Endothelial cell of hepatic sinusoid (primary cell): ENCODE data around the gene MAGEB17.
"Not testable (repeated sequence)": the region's sequence is repeated elsewhere in the genome, so short reads cannot be mapped to it uniquely, and the experiment has no call there.

Experiments
- in situ Hi-C: cut with HindIII; loops from 2 replicates; pipeline ENCODE4 v1.10.0; 2017; ENCODE audit warnings: low sequenced_read_pairs

The MAGEB17 gene

DNA sequence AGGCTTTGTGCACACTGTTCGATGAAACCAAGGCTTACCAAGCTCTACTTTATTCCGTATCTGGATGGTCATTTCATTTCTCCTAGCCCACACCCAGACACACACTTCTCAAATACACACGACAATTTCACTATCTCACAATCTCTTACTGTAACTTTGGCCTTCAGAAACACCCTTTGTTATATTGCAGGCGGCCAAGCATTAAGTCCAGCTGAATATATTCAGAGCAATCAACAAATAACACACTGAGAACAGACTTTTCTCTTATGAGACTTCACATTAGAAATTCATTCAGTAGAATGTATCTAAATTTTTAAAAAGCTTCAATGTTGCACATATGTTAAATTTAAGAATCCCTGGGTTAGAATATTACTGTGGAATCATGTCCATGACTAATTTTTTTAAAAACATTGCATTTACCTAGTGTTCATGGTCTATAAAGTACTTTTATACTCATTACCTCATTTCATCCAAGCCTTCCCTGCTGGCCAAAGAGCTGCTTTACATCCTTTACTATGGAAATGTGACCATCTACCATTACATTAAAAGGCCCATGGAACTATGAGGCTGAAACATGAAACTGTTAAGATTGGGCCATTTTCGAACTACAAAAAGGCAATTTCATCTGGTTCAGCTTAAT, 10.5 kb upstream of the MAGEB17 start:
- in situ Hi-C loops: no loop called here

DNA sequence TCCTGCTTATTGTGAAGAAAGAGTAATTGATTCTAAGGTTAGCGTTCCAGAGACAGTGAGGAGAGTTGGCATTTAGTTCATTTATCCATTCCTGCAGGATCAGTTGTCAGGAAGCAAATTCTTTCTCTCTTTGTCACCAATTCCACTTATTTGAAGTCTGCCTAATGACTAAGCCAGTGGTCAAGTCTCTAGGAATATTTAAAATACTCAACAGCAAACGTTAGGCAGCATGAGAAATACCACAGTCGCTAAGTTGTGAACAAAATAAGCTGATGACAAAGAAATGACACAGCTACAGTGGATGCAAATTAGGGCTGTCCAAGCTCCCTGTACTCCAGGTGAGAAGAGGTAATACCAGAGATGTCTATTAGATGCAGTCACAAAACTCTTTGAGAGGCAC, 6.6 kb upstream of the MAGEB17 start:
- in situ Hi-C loops: no loop called here

DNA sequence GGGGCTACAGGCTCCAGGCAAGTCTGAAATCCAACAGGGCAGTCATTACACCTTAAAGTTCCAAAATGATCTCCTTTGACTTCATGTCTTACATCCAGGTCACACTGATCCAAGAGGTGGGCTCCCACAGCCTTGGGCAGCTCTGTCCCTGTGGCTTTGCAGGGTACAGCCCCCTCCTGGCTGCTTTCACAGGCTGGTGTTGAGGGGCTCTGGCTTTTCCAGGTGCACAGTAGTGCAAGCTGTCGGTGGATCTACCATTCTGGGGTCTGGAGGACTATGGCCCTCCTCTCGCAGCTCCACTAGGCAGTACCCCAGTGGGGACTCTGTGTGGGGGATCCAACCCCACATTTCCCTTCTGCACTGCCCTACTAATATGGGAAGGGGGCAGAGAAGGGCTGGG, 6.1 kb upstream of the MAGEB17 start:
- in situ Hi-C loops: not testable (repeated sequence)

DNA sequence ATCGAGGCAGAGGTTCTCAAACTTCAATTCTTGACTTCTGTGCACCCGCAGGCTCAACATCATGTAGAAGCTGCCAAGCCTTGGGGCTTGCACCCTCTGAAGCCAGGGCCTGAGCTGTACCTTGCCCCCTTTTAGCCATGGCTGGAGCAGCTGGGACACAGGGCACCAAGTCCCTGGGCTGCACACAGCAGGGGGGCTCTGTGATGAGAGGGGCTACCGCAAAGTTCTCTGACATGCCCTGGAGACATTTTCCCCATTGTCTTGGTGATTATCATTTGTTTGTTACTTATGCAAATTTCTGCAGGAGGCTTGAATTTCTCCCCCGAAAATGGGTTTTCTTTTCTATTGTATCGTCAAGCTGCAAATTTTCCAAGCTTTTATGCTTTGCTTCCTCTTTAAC, 4.9 kb upstream of the MAGEB17 start:
- in situ Hi-C loops: no loop called here

DNA sequence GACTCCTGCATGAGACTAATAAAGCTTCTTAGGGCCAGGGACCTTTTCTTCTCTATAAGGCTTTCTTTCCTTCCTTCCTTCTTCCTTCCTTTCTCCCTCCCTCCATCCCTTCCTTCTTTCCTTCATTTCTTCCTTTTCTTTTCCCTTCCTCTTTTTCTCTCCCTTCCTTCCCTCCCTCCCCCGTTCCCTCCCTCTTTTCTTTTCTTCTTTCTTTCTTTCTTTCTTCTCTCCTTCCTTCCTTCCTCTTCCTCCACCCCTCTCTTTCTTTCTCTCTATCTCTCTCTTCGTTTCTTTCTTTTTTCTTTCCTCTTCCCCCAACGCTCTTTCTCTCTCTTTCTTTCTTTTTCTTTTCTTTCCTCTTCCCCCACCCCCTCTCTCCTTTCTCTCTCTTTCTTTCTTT, 2.5 kb upstream of the MAGEB17 start:
- in situ Hi-C loops: no loop called here

DNA sequence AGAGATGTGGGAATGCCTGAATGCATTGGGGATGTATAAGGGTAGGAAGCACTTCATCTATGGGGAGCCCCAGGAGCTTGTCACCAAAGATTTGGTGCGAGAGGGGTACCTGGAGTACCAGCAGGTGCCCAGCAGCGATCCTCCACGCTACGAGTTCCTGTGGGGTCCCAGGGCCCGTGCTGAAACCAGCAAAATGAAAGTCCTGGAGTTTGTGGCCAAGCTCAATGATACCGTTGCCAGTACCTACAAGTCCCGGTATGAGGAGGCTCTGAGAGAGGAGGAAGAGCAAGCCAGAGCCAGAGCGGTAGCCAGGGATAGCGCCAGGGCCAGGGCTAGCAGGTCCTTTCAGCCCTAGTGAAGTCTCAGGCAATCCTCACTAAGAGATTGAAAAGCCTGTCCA, 3.8 kb downstream of the MAGEB17 start:
- in situ Hi-C loops: no loop called here

DNA sequence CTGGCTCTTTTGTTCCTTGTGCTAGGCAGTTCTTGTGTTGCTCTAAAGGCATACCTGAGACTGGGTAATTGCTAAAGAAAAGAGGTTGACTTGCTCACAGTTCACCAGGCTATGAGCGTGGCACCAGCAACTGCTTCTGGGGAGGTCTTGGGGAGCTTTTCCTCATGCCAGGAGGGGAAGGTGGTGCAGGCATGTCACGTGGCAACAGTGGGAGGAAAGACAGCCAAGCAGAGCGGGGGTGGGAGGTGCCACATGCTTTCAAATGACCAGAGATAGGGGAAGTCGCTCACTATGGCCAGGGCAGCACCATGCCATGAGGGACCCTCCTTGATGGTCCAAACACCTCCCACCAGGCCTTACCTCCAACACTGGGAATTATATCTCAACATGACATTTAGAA, 4.7 kb downstream of the MAGEB17 start:
- in situ Hi-C loops: no loop called here

DNA sequence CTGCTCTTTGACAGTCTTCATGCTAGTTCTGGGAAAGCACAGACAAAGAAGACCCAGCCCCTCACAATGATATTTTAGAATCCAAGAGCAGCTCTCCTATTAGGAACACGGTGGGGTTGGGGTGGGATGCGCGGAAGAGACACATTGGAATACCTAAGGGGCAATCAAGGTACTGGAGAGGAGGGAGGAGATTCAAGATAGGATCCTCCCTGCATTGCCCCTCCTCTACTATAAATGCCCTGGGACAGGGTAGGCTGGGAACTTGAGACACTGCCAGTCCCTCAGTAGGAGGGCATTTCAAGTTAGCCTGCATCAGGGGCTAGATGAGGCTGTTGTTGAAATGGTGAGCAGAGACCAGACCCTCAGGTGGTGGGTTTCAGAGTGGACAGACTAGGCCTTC, 5.1 kb downstream of the MAGEB17 start:
- in situ Hi-C loops: no loop called here

DNA sequence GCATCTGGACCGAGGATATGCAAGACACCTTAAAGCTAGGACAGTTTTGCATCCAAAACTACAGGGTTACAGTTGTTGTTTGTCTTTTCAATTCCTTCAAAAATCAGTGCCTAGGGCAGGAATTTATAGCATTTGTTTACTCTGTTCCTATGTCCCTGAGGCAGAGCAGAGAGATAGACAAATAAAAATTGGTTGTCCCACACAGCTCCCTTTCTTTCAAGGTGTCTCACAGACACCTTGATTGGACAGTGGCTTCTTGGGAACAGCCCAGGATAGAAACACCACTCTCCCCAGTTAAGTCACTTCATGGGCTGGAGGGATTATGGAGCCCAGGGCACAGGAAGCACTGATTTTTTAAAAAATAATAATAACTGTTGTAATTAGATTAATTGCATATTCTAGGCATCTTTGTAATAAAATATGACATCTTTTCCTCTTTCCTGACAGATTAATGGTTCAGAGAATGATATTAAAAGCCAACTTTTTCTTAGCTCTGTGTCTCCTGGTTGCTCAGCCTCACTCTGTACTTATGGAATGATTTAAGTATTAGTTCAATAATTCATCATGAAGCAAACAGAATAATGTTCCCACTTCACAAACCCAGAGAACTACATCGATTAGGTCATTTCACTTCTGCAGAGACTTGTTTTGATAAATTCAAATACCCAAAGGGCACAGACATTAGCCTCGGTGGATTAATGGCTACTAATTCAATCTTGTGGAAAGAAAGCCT, 8.2 kb downstream of the MAGEB17 start:
- in situ Hi-C loops: loop anchor here (5.0 kb wide), 1 partner anchor 37 kb away; no protein-coding TSS in a partner anchor

DNA sequence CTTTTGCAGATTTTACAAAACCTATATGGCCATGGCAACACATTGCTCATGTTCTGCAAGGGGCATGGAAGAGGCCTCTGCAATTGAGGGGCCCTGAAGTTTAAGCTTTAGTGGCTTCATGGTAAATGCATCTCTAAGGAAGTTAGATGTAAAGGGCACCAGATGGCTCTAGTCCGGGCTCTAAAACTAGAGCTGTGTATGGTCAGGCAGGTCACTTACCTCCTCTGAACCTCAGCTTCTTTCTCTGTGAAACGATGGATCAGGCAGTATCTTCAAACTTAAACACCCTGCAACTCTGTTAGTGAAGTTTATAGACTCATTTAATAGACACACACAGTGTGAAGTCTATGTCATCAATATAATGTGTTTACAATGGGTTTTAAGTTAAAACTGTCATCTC, 10.0 kb downstream of the MAGEB17 start:
- in situ Hi-C loops: loop anchor here (5.0 kb wide), 1 partner anchor 35 kb away; no protein-coding TSS in a partner anchor

DNA sequence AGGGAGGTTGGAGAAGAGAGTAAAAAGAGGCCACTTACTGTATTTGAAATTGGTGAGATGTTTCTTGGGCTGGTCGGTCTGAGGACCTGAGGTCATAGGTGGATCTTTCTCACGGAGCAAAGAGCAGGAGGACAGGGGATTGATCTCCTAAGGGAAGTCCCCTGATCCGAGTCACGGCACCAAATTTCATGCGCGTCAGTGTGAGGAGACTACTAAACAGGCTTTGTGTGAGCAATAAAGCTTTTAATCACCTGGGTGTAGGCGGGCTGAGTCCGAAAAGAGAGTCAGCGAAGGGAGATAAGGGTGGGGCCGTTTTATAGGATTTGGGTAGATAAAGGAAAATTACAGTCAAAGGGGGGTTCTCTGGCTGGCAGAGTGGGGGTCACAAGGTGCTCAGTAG, 16.6 kb downstream of the MAGEB17 start:
- in situ Hi-C loops: not testable (repeated sequence)

DNA sequence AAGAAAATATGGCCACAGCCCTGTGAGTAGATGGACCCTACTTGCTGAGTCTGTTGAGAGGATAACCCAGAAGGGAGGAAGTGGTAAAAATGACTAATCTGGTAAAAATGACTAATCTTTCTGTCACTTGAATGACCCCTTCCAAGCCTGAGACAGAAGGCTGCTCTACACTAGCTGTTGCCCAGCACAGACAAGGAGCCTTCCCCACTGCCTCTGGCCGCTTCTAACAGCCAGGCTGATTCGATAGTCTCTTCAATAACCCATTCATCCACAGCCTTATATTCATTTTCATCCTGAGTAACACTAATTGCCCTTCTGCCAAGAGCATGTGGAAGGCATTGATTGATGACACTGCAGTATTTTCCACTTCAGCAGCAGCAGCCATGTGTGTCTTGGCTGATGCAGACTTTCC, 18.4 kb downstream of the MAGEB17 start:
- in situ Hi-C loops: no loop called here

DNA sequence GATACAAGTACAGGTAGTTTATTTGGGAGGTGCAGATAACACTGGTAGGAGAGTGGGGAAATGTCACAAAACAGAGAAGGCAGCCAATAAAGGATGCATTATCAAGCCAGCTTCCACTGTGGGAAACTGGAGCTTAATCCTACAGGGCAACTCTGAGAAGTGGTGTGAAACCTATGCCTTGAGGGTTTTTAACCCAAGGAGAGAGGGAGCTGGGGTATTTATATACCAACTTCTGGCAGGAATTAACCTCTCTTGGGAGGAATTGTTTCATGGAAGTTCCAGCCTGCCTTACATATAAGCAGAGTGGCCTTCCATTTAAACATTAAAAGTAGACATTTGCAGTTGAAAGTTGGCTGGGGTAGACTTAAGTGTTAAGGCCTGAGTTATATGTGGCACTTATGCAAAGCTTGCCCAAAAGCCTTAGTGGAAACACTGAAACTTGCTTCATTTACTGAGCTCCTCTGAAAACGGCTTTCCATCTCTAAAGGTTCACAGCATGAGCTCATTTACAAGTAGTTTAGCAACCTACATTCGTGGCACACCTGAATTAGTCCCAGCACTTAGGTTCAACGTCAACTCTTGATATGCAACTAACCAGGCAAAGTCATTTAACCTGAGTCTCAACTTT, 19.2 kb downstream of the MAGEB17 start:
- in situ Hi-C loops: no loop called here

DNA sequence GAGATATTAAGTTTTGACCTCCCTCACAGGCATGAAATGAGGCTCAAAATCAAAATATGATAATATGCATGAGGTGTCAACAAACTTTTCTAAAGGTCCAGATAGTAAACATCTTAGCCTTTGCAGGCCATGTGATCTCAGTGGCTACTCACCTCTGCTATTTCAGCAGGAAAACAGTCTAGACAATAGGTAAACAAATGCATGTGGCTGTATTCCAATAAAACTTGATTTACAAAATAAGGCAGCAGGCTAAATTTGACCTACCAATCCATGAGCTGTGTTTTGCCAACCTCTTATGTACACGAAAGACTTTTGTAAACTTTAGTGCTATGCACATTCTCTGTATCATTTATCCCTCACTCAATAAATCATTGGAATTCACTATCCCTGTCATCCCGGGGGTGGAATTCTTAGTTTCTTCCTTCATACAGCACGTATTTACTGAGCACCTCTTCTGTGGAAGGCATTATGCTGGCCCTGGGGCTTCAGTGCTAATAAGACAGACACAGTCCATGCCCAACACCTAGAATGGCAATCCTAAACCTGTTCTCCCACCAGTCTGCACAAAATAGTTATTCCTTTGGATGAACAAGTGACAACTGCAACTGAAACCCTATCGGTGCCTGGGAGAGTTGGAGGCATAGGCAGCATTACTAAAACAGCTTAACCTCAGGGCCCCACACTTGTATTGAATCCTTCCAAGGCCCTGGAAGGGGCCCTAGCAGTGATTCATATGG, 19.9 kb downstream of the MAGEB17 start:
- in situ Hi-C loops: no loop called here

DNA sequence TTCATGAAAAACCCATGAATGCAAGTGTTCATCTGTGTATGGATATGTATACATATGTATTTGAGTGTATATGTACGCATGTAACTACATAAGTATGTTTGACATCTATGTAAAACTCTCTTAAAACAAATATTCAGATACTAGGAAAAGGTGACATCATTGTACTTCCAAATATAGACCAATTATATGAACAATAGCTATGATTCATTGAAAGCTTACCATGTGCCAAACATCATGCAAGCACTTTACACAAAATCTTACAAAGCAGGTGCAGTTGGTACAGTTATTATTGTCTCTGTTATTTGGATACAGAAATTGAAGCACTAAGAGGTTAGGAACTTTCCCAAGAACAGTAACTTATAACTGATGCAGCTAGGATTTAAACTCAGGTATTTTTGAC, 21.4 kb downstream of the MAGEB17 start:
- in situ Hi-C loops: no loop called here

DNA sequence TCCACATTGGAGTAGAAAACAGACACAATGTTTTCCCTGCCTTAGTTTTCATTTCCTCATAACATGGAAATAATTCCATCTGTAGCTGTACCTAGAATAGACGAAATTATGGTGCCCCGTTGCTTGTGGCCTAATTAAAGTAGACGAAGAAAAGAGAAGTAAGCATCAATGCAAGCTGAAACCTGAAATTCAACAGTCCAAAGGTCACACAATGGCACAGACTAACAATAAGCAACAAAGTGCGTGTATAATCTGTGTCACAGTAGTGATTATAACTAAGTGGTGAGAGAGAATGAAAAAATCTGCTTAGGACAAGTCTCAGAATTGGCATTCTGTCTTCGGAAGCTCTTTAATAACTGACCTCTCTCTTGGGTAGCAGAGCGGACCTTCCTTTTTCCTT, 24.3 kb downstream of the MAGEB17 start:
- in situ Hi-C loops: no loop called here

DNA sequence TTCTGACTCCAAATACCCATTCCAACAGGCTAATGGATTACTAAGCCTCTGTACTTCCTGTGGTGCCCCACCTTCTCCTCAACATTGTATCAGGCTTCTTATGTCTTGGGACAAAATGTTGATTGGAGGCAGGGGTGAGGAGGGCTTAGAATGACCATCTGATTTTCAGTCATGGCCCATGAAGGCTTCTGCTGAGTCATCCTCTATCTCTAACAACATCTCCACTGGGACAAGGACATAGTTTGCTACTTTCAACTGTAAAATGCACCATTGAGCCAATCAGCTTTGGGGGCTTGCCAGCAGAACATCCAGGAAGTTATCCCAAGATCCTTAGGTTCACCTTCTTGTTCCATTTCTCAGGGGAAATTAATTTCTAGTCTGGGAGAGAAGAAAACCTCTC, 29.5 kb downstream of the MAGEB17 start:
- in situ Hi-C loops: no loop called here

DNA sequence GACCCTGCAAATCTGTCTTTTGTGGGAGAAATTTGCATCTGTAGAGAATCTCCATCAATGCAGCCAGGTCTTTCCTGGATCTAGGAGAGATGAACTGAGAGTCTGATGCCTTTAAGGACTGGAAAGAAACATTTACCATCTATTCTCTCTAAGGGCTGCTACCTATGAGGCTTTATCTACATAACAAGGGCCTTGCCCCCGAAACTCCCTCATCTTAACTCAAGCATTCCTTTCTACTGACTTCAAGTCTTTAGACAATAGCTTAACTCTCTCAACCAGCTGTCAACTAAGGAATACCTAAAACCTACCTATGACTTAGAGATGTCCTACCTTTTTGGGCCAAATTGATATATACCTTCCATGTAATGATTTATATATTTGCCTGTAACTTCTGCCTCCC, 32.1 kb downstream of the MAGEB17 start:
- in situ Hi-C loops: no loop called here

DNA sequence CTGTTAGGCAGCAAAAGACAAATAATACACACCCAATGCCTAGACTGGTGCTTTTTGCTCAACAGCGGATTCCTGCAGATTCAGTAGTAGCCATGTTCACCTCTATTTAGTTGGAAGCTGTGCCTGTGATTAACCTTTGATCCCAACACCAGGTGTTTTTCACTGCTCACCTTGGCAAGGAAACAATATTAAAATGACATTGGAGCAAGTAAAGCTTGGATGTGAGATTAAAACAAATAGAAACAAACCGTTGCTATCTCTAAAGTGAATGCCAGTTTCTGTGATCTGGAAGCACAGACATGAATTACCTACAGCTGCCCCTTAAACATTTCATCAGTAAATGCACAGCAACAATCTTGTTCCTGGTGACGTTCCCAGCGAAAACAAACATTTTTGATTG, 35.7 kb downstream of the MAGEB17 start:
- in situ Hi-C loops: no loop called here

DNA sequence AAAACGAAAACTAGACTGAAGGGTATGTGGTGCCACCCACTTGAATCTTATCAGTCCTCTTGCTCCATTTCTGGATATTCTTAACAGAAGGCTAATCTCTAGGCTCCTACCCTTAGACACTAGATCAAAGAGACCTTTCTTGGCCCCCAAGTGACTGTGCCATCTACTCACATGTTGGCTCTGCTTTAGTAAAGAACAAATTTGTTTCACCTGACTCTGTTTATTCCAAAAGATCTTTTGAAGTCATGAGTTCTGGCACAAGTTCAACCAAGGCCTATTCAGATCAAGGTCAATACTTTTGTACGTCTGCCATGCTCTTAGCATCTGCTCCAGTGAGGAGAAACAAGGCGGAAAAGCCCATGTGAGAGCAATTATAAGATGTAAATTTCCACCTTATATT, 37.3 kb downstream of the MAGEB17 start:
- in situ Hi-C loops: no loop called here

DNA sequence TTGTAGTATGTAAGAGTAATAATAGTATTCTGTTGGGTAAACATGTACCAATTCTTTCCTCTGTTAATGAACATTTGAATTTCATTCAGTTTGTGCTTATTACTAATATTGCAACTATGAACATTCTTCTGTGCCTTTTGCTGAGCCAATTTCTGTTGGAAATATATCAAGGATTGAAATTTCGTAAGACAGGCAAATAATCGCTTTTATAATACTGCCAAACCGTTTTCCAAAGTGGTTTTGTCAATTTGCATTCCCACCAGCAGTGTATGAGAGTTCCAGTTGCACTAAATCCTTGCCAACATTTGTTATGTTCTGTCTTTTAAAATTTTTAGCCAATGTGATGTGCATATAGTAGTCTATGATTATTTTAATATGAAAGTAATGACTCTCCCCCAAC, 38.6 kb downstream of the MAGEB17 start:
- in situ Hi-C loops: no loop called here

DNA sequence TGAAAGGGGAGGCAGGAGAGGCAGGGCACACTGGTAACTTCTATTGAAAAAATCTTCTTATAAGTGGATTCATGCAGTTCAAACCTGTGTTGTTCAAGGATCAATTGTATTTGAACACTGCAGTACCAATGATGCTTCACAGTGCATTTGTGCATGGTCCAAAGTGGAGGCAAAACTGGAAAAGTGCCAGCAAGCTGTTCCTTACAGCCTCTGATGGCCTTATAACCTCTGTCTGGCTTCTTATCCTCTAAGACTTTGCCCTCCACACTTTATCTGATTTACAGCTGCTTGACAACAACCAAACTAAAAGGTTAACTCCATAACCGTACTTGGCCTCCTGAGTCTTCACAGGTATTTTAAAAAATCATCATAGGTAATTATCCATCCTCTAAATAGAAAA, 40.4 kb downstream of the MAGEB17 start:
- in situ Hi-C loops: no loop called here
